Calu3 (cell line): ENCODE data around the gene MIDN. TPM values are rescaled to one million over a fixed set of nuclear protein-coding genes. Genes with fewer than 3 reads are reported as not detected.

ENCODE experiments used
- BruUV-seq: library from RNA; stranded (reverse); fragments of 400-500 nt; replicated peaks from 2 replicates; lab custom pipeline; 2021; lab: Mats Ljungman, UMichigan
- CTCF ChIA-PET: fragments of 300-600 bp; sonication (Branson Sonifier 250); formaldehyde crosslinking; loops from one replicate; lab custom pipeline; 2022; ENCODE audit warnings: antibody characterized with exemption; lab: Charles Lee
- DNase-seq: peaks from one replicate; pipeline ENCODE4 v3.0.0; 2022
- H3K27ac Mint-ChIP-seq: one replicate; pipeline ENCODE4 v1.8.0; 2022; ENCODE audit warnings: mixed read lengths; ENCODE audit not compliant: unreplicated experiment
- H3K27me3 Mint-ChIP-seq: one replicate; pipeline ENCODE4 v1.8.0; 2022; ENCODE audit warnings: mixed read lengths; ENCODE audit not compliant: unreplicated experiment
- H3K36me3 Mint-ChIP-seq: one replicate; pipeline ENCODE4 v1.8.0; 2022; ENCODE audit warnings: mild to moderate bottlenecking, moderate library complexity, mixed read lengths; ENCODE audit not compliant: insufficient read depth, unreplicated experiment
- H3K4me1 Mint-ChIP-seq: one replicate; pipeline ENCODE4 v1.8.0; 2022; ENCODE audit warnings: mild to moderate bottlenecking, low read depth, mixed read lengths; ENCODE audit not compliant: unreplicated experiment
- H3K4me3 Mint-ChIP-seq: one replicate; pipeline ENCODE4 v1.8.0; 2022; ENCODE audit warnings: mild to moderate bottlenecking, low read depth, moderate library complexity, mixed read lengths; ENCODE audit not compliant: unreplicated experiment
- H3K9me3 Mint-ChIP-seq: one replicate; pipeline ENCODE4 v1.8.0; 2022; ENCODE audit warnings: low read depth, mixed read lengths; ENCODE audit not compliant: unreplicated experiment
- intact Hi-C: fragments of 100-400 bp; cut with micrococcal nuclease; formaldehyde crosslinking; loops from one replicate; pipeline ENCODE4 v1.10.0; 2022; ENCODE audit not compliant: unreplicated experiment
- total RNA-seq: library from RNA; stranded (reverse); gene quantifications from 2 replicates; pipeline ENCODE4 v1.2.3, GENCODE V29; 2022
- TF ChIP-seq, protein P1 (sequence below): fragments of 200-600 bp; IDR thresholded peaks from one replicate; pipeline ENCODE4 v1.8.0; 2022; ENCODE audit warnings: antibody characterized with exemption; ENCODE audit not compliant: unreplicated experiment

Gene MIDN
- total RNA-seq, 1 experiment from 2014 or later = 61.8 TPM

DNA sequence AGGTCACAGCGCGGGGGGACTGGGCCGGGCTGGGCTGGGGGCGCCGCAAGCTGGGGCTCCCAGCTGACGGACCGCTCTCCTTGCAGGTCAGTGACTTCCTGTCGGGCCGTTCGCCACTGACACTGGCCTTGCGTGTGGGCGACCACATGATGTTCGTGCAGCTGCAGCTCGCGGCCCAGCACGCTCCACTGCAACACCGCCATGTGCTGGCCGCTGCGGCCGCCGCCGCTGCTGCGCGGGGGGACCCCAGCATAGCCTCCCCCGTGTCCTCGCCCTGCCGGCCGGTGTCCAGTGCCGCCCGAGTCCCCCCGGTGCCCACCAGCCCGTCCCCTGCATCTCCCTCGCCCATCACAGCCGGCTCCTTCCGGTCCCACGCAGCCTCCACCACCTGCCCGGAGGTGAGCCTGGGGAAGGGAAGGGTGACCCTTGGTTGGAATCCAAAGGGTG, 5.7 kb downstream of the MIDN start:
- H3K4me3 Mint-ChIP-seq = peak overlapping the region; percentile 88
- H3K36me3 Mint-ChIP-seq = peaks cover 93% of the 10 kb centered on the region
- CTCF ChIA-PET = interaction anchor here (1.4 to 1.7 kb wide), 3 partner anchors 8 to 12 kb away, joined by 6 to 9 read pairs (median 9); no protein-coding TSS in a partner anchor
- intact Hi-C loops = no loop called here
- H3K27me3 Mint-ChIP-seq = no peaks in the 10 kb centered on the region
- no TSS peak for BruUV-seq
- no peak overlapping the region for H3K27ac Mint-ChIP-seq
- TF ChIP-seq, protein P1, sequence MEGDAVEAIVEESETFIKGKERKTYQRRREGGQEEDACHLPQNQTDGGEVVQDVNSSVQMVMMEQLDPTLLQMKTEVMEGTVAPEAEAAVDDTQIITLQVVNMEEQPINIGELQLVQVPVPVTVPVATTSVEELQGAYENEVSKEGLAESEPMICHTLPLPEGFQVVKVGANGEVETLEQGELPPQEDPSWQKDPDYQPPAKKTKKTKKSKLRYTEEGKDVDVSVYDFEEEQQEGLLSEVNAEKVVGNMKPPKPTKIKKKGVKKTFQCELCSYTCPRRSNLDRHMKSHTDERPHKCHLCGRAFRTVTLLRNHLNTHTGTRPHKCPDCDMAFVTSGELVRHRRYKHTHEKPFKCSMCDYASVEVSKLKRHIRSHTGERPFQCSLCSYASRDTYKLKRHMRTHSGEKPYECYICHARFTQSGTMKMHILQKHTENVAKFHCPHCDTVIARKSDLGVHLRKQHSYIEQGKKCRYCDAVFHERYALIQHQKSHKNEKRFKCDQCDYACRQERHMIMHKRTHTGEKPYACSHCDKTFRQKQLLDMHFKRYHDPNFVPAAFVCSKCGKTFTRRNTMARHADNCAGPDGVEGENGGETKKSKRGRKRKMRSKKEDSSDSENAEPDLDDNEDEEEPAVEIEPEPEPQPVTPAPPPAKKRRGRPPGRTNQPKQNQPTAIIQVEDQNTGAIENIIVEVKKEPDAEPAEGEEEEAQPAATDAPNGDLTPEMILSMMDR = no peak
- H3K4me1 Mint-ChIP-seq = peaks cover 8% of the 10 kb centered on the region
- DNase-seq = no peak
- H3K9me3 Mint-ChIP-seq = no peaks in the 10 kb centered on the region

DNA sequence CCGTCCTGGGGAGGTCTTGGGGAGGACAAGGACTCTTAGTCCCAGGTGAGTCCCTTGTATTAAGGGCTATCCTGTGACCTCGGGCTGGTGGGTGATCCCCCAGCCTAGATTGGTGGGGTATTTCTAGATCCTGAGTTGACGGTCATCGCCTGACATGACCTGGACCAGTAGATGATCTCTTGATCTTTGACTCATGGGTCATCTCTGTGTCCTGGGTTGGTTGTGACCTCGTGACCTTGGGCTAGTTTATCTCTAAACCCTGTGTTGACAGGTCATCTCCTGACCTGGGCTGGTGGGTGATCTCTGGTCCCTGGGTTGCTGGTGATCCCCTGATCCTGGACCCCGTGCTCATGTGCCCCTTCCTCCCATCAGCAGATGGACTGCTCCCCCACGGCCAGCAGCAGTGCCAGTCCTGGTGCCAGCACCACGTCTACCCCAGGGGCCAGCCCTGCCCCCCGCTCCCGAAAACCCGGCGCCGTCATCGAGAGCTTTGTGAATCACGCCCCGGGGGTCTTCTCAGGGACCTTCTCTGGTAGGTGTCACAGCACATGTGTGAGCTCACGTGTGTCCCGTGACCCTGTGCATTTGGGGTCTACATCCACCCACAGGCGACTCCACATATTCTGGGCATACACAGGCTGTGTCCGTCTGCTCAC, 6.3 kb downstream of the MIDN start:
- intact Hi-C loops = no loop called here
- no peak overlapping the region for H3K27ac Mint-ChIP-seq
- TF ChIP-seq, protein P1 = no peak
- no TSS peak for BruUV-seq
- peak overlapping the region; percentile 88 for H3K4me3 Mint-ChIP-seq
- H3K4me1 Mint-ChIP-seq = peaks cover 8% of the 10 kb centered on the region
- H3K9me3 Mint-ChIP-seq = no peaks in the 10 kb centered on the region
- H3K27me3 Mint-ChIP-seq = no peaks in the 10 kb centered on the region
- CTCF ChIA-PET = no interaction called here
- no peak for DNase-seq
- H3K36me3 Mint-ChIP-seq = peaks cover 96% of the 10 kb centered on the region

DNA sequence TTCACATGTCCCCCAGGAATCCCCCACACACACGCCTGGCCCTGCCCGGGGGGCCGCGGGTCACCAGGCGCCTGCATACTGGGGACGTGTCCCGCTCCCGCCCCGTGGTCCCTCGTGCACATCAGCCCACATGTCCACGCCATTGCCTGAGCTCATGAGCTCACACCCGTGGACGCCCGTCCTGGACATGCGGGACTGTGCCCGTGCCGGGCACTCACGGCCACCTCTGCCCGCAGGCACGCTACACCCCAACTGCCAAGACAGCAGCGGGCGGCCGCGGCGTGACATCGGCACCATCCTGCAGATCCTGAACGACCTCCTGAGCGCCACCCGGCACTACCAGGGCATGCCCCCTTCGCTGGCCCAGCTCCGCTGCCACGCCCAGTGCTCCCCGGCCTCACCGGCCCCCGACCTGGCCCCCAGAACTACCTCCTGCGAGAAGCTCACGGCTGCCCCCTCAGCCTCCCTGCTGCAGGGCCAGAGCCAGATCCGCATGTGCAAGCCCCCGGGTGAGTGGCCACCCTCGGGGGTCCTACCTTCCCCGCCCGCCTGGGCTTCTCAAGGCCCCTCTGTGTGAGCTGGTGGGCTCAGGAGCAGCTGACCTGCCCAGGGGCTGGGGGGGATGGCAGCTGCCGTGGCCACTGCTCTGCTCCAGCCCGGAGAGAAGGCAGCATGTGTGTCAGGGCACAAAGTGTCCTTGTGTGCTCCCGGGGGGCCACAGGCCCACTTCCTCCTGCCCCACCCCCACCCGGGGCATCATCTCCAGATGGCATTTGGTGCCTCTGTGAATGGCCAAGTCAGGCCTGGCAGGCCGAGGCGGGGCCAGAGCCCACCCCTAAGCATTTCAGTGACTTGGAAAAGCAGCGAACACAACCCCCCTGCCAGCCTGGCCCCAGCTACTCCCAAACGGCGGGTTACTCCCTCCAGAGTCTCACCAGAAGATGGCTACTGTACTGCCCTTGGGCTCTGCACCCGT, 7.1 kb downstream of the MIDN start:
- peaks cover 8% of the 10 kb centered on the region for H3K4me1 Mint-ChIP-seq
- peak overlapping the region; percentile 88 for H3K4me3 Mint-ChIP-seq
- TF ChIP-seq, protein P1 = no peak
- no peak overlapping the region for H3K27ac Mint-ChIP-seq
- H3K36me3 Mint-ChIP-seq = peaks cover 95% of the 10 kb centered on the region
- H3K27me3 Mint-ChIP-seq = no peaks in the 10 kb centered on the region
- BruUV-seq = no TSS peak
- no peak for DNase-seq
- H3K9me3 Mint-ChIP-seq = no peaks in the 10 kb centered on the region
- intact Hi-C loops = no loop called here
- CTCF ChIA-PET = no interaction called here

DNA sequence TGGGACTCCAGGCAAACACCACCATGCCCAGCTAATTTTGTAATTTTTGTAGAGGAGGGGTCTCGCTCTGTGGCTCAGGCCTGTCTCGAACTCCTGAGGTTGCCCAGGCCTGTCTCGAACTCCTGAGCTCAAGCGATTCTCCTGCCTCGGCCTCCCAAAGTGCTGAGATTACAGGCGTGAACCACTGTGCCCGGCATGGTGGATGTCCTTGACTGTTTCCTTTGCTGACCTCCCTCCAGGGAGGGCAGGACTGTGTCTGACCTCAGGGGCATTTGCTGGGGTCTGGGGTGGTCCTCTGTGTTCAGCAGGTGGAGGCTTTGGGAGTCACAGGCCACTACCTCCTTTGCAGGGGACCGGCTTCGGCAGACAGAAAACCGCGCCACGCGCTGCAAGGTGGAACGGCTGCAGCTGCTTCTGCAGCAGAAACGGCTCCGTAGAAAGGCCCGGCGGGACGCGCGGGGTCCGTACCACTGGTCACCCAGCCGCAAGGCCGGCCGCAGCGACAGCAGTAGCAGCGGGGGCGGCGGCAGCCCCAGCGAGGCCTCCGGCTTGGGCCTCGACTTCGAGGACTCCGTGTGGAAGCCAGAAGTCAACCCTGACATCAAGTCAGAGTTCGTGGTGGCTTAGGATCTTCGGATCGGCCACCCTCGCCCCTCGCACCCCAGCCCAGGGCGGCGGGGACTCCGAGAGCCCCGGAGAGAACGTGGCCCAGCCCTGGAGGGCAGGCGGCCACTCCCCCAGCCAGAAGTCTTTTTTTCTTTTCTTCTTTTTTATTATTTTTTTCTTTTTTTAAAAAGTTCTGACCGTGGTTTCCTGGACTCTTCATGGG, 8.5 kb downstream of the MIDN start:
- Mint-ChIP-seq H3K4me3 (no peak overlapping the region), H3K36me3 (peaks cover 97% of the 10 kb centered on the region), H3K27ac (no peak overlapping the region), H3K27me3 (no peaks in the 10 kb centered on the region), H3K4me1 (peaks cover 15% of the 10 kb centered on the region), H3K9me3 (no peaks in the 10 kb centered on the region)
- no peak for DNase-seq
- no TSS peak for BruUV-seq
- TF ChIP-seq, protein P1 = no peak
- intact Hi-C loops = no loop called here
- CTCF ChIA-PET = no interaction called here
